ENCODE measurements around the gene BYSL.

BYSL gene

GRCh38 chr6:41970436-41970846 is 49.1 kb downstream of the BYSL start:
- TF ChIP-seq SIN3A (IDR thresholded peaks at IDR 0.05; ENCODE audit: borderline replicate concordance, insufficient read depth, low read length) (no peak), FOXP2 (optimal IDR thresholded peaks at IDR 0.05; ENCODE audit: borderline replicate concordance, extremely low read depth, extremely low read length, insufficient read depth) (no peak), POLR2AphosphoS5 (IDR thresholded peaks at IDR 0.05; ENCODE audit: low read depth, low read length) (no peak), REST (IDR thresholded peaks at IDR 0.05; ENCODE audit: insufficient read depth in 1 of 2, low read depth in 2 of 2, low read length in 2 of 2) (no peak), TAF1 (IDR thresholded peaks at IDR 0.05; ENCODE audit: borderline replicate concordance, insufficient read depth, low read length) (no peak)

- no peak for TF ChIP-seq FOXP2 (optimal IDR thresholded peaks at IDR 0.05; ENCODE audit: borderline replicate concordance, extremely low read depth, extremely low read length, insufficient read depth)
Observed at GRCh38 chr6:41972826-41973225, 51.5 kb downstream of the BYSL start.

GRCh38 chr6:41974281-41974825 is 53.1 kb downstream of the BYSL start:
- TF ChIP-seq FOXP2 (optimal IDR thresholded peaks at IDR 0.05; ENCODE audit: borderline replicate concordance, extremely low read depth, extremely low read length, insufficient read depth): no peak

GRCh38 chr6:41975276-41975675 is 54.0 kb downstream of the BYSL start:
- TF ChIP-seq TAF1 (IDR thresholded peaks at IDR 0.05; ENCODE audit: borderline replicate concordance, insufficient read depth, low read length): no peak
- no peak for TF ChIP-seq POLR2AphosphoS5 (IDR thresholded peaks at IDR 0.05; ENCODE audit: low read depth, low read length)
- TF ChIP-seq SIN3A (IDR thresholded peaks at IDR 0.05; ENCODE audit: borderline replicate concordance, insufficient read depth, low read length): no peak
- no peak for TF ChIP-seq REST (IDR thresholded peaks at IDR 0.05; ENCODE audit: insufficient read depth in 1 of 2, low read depth in 2 of 2, low read length in 2 of 2)
- TF ChIP-seq FOXP2 (optimal IDR thresholded peaks at IDR 0.05; ENCODE audit: borderline replicate concordance, extremely low read depth, extremely low read length, insufficient read depth): no peak

- TF ChIP-seq TAF1 (IDR thresholded peaks at IDR 0.05; ENCODE audit: borderline replicate concordance, insufficient read depth, low read length) (no peak), POLR2AphosphoS5 (IDR thresholded peaks at IDR 0.05; ENCODE audit: low read depth, low read length) (no peak), SIN3A (IDR thresholded peaks at IDR 0.05; ENCODE audit: borderline replicate concordance, insufficient read depth, low read length) (no peak), REST (IDR thresholded peaks at IDR 0.05; ENCODE audit: insufficient read depth in 1 of 2, low read depth in 2 of 2, low read length in 2 of 2) (no peak), FOXP2 (optimal IDR thresholded peaks at IDR 0.05; ENCODE audit: borderline replicate concordance, extremely low read depth, extremely low read length, insufficient read depth) (no peak)
Observed at GRCh38 chr6:41976794-41977484, 55.6 kb downstream of the BYSL start.

Data from PFSK-1 (cell line).